Endothelial cell of umbilical vein (primary cell): ENCODE results near the gene FAM193A. TPM values are rescaled to one million over a fixed set of nuclear protein-coding genes. Genes with fewer than 3 reads are reported as not detected.

ENCODE experiments used
- BruUV-seq: library from RNA; stranded (reverse); fragments of 400-500 nt; replicated peaks from 2 replicates; lab custom pipeline; 2021; lab: Mats Ljungman, UMichigan
- CTCF ChIA-PET: fragments of 300-600, 350-600 bp; sonication (Branson Sonifier 250); formaldehyde crosslinking; loops from one replicate; lab custom pipeline; 2021; ENCODE audit warnings: antibody characterized with exemption, inconsistent platforms; lab: Charles Lee
- POLR2A ChIA-PET: fragments of 300-600, 350-600 bp; sonication (Branson Sonifier 250); formaldehyde crosslinking; loops from one replicate; lab custom pipeline; 2021; ENCODE audit warnings: antibody characterized with exemption, inconsistent platforms; lab: Charles Lee
- DNase-seq: peaks from one replicate; pipeline ENCODE4 v3.0.0-alpha.2; 2011; ENCODE audit warnings: low read depth, low spot score
- FAIRE-seq: peaks from 2 replicates; lab custom pipeline; 2011; peaks lifted over from hg19 to GRCh38; lab: Jason Lieb, UNC
- H2AFZ ChIP-seq: 2 replicates; pipeline ENCODE4 v1.6.0; 2012; ENCODE audit warnings: low read depth, low read length, control low read depth, inconsistent platforms
- H3K27ac ChIP-seq: 2 replicates; pipeline ENCODE4 v1.5.1; 2011; ENCODE audit warnings: low read depth, mild to moderate bottlenecking, control low read depth, low read length, moderate library complexity; ENCODE audit not compliant: insufficient read depth
- H3K27me3 ChIP-seq, 2 experiments: 2 replicates each; pipeline versions ENCODE4 v1.6.0 to v1.6.1; 2011; ENCODE audit warnings: low read length in 2 of 2, mixed read lengths in 1 of 2; ENCODE audit not compliant: control insufficient read depth in 2 of 2, insufficient read depth in 2 of 2
- H3K36me3 ChIP-seq, 2 experiments: 2 replicates in 1 of 2; 3 replicates in 1 of 2; pipeline ENCODE4 v1.5.1; 2011; ENCODE audit warnings: low read length in 2 of 2, mild to moderate bottlenecking in 1 of 2, moderate library complexity in 1 of 2; ENCODE audit not compliant: control insufficient read depth in 2 of 2, insufficient read depth in 2 of 2; ENCODE audit errors: extremely low read depth in 1 of 2
- H3K4me1 ChIP-seq: 3 replicates; pipeline ENCODE4 v1.5.1; 2011; ENCODE audit warnings: mild to moderate bottlenecking, low read length; ENCODE audit not compliant: control insufficient read depth, insufficient read depth; ENCODE audit errors: extremely low read depth
- H3K4me2 ChIP-seq: 2 replicates; pipeline ENCODE4 v1.6.1; 2011; ENCODE audit warnings: low read length, control low read depth, mixed read lengths; ENCODE audit not compliant: insufficient read depth
- H3K4me3 ChIP-seq, 3 experiments: fragments of 200-600 bp in 1 of 3; sonication (generic), shearing (Covaris generic) in 1 of 3; replicated peaks in 1 of 3; 2 replicates each; pipeline ENCODE4 v1.5.1; 2011 to 2016; ENCODE audit warnings: control low read depth in 3 of 3, low read length in 3 of 3, mild to moderate bottlenecking in 2 of 3, inconsistent platforms in 1 of 3, low read depth in 1 of 3, moderate library complexity in 1 of 3; ENCODE audit not compliant: insufficient read depth in 1 of 3
- H3K79me2 ChIP-seq: 2 replicates; pipeline ENCODE4 v1.6.0; 2012; ENCODE audit warnings: low read length, inconsistent platforms; ENCODE audit not compliant: control insufficient read depth, insufficient read depth
- H3K9ac ChIP-seq: replicated peaks from 2 replicates; pipeline ENCODE3; 2011; ENCODE audit warnings: low read length, control low read depth; ENCODE audit not compliant: insufficient read depth; ENCODE audit errors: extremely low read depth
- H3K9me1 ChIP-seq: replicated peaks from 3 replicates; pipeline ENCODE4 v1.6.0; 2011; ENCODE audit warnings: mild to moderate bottlenecking, low read length; ENCODE audit not compliant: control insufficient read depth, insufficient read depth; ENCODE audit errors: extremely low read depth
- H3K9me3 ChIP-seq: replicated peaks from 2 replicates; pipeline ENCODE4 v1.5.1; 2012; ENCODE audit warnings: low read length, inconsistent platforms; ENCODE audit not compliant: control insufficient read depth, insufficient read depth
- H4K20me1 ChIP-seq: replicated peaks from 2 replicates; pipeline ENCODE3; 2011; ENCODE audit warnings: mild to moderate bottlenecking, low read length; ENCODE audit not compliant: control insufficient read depth, insufficient read depth; ENCODE audit errors: extremely low read depth
- CTCF ChIP-seq, 2 donors: IDR thresholded peaks; 1 replicate in 1 of 2; 2 replicates in 1 of 2; pipeline ENCODE4 v1.5.1; 2011; ENCODE audit warnings: low read length in 2 of 2, mild to moderate bottlenecking in 2 of 2, moderate library complexity in 2 of 2, control low read depth in 1 of 2, inconsistent platforms in 1 of 2, low read depth in 1 of 2; ENCODE audit not compliant: insufficient read depth in 1 of 2; ENCODE audit errors: extremely low read depth in 1 of 2
- EZH2 ChIP-seq: IDR thresholded peaks from 2 replicates; pipeline ENCODE4 v1.6.1; 2012; ENCODE audit warnings: borderline replicate concordance, low read depth, mild to moderate bottlenecking, moderate library complexity, low read length, inconsistent platforms; ENCODE audit not compliant: severe bottlenecking
- FOS ChIP-seq: IDR thresholded peaks from 2 replicates; pipeline ENCODE4 v1.6.1; 2011; ENCODE audit warnings: mild to moderate bottlenecking, low read length, moderate library complexity, borderline replicate concordance; ENCODE audit not compliant: insufficient read depth
- GATA2 ChIP-seq: IDR thresholded peaks from 2 replicates; pipeline ENCODE4 v1.7.0; 2011; ENCODE audit warnings: low read depth, mild to moderate bottlenecking, moderate library complexity, mixed read lengths, low read length; ENCODE audit not compliant: insufficient read length, insufficient read depth
- JUN ChIP-seq: IDR thresholded peaks from 2 replicates; pipeline ENCODE4 v1.6.1; 2011; ENCODE audit warnings: borderline replicate concordance, low read depth; ENCODE audit not compliant: insufficient read length, insufficient read depth
- MAX ChIP-seq: IDR thresholded peaks from 2 replicates; pipeline ENCODE4 v1.6.1; 2011; ENCODE audit not compliant: insufficient read depth, insufficient read length
- MYC ChIP-seq: IDR thresholded peaks from one replicate; pipeline ENCODE4 v1.6.1; 2011; ENCODE audit warnings: mild to moderate bottlenecking, low read depth, low read length
- POLR2A ChIP-seq: IDR thresholded peaks from 2 replicates; pipeline ENCODE4 v1.6.1; 2012; ENCODE audit warnings: low read depth, mild to moderate bottlenecking, control low read depth, low read length
- POLR2AphosphoS5 ChIP-seq: IDR thresholded peaks from 2 replicates; pipeline ENCODE4 v1.6.1; 2012; ENCODE audit warnings: low read depth, mild to moderate bottlenecking, control low read depth, low read length, moderate library complexity; ENCODE audit not compliant: insufficient read depth
- dilution Hi-C: fragments of 300-500 bp; cut with MboI; formaldehyde crosslinking; loops from one replicate; pipeline ENCODE4 v1.15.0; 2019; ENCODE audit warnings: low sequenced_read_pairs; ENCODE audit not compliant: extremely low pct_ligation_motif_present
- intact Hi-C: fragments of 100-400 bp; cut with micrococcal nuclease; formaldehyde crosslinking; loops from one replicate; pipeline ENCODE4 v1.10.0; 2022
- polyA plus RNA-seq, 4 experiments: library from polyadenylated mRNA; depleted of rRNA in 3 of 4; stranded (reverse) in 3 of 4; unstranded in 1 of 4; fragments of >200 nt; gene quantifications; 2 replicates each; pipeline versions ENCODE4 v1.2.1 to v1.2.3, GENCODE V29; 2011 to 2012; ENCODE audit warnings: missing spikeins in 1 of 4
- total RNA-seq: library from RNA; stranded (reverse); gene quantifications from 2 replicates; pipeline ENCODE4 v1.2.3, GENCODE V29; 2021

FAM193A gene
- total and polyA plus RNA-seq, 2 donors (not counting 3 experiments of a cell fraction or from before 2014, with no cell fraction given) = 12.3 to 32.1 TPM

GRCh38 chr4:2599304-2599654 is 62.8 kb downstream of the FAM193A start:
- Histone ChIP-seq H3K4me3 (no peak overlapping the region), H3K79me2 (peaks cover 74% of the 10 kb centered on the region), H4K20me1 (peaks cover 3% of the 10 kb centered on the region), H3K4me1 (peaks cover 11% of the 10 kb centered on the region), H3K9me1 (no peaks in the 10 kb centered on the region), H3K36me3 (peaks cover 2 to 4% of the 10 kb centered on the region in 2 experiments), H3K27me3 (no peaks in the 10 kb centered on the region), H2AFZ (no peak overlapping the region), H3K9me3 (no peaks in the 10 kb centered on the region), H3K4me2 (no peak overlapping the region), H3K9ac (no peak overlapping the region), H3K27ac (no peak overlapping the region)
- dilution Hi-C loops (no loop called here), intact Hi-C loops (no loop called here)
- TF ChIP-seq FOS = no peak
- TF ChIP-seq POLR2A = no peak
- TF ChIP-seq POLR2AphosphoS5 = no peak
- no peak for TF ChIP-seq EZH2
- no peak for TF ChIP-seq MAX
- no peak for TF ChIP-seq JUN
- no peak for DNase-seq
- ChIA-PET POLR2A (no interaction called here), CTCF (interaction anchor here (1.2 kb wide), 1 partner anchor 8 kb away, joined by 3 read pairs; no protein-coding TSS in a partner anchor)
- BruUV-seq = no TSS peak
- FAIRE-seq = no peak

- ChIA-PET POLR2A (no interaction called here), CTCF (no interaction called here)
- DNase-seq (no peak), FAIRE-seq (no peak)
- no peak overlapping the region for H3K27ac ChIP-seq
- peaks cover 2 to 4% of the 10 kb centered on the region in 2 experiments for H3K36me3 ChIP-seq
- H3K4me3 ChIP-seq = no peak overlapping the region
- H3K9me3 ChIP-seq = no peaks in the 10 kb centered on the region
- TF ChIP-seq GATA2 (no peak), JUN (no peak), POLR2AphosphoS5 (no peak), POLR2A (no peak), EZH2 (no peak), CTCF (IDR thresholded peaks at IDR 0.05; ENCODE audit: extremely low read depth in 1 of 2, insufficient read depth in 1 of 2, low read depth in 1 of 2, low read length in 2 of 2) (no peak), MAX (no peak), MYC (no peak)
- no peak overlapping the region for H3K4me2 ChIP-seq
- BruUV-seq = no TSS peak
- dilution Hi-C loops (no loop called here), intact Hi-C loops (no loop called here)
- H2AFZ ChIP-seq = no peak overlapping the region
- H4K20me1 ChIP-seq = peaks cover 3% of the 10 kb centered on the region
- H3K79me2 ChIP-seq = peaks cover 74% of the 10 kb centered on the region
- H3K9me1 ChIP-seq = no peaks in the 10 kb centered on the region
- H3K9ac ChIP-seq = no peak overlapping the region
- H3K4me1 ChIP-seq = peaks cover 11% of the 10 kb centered on the region
- H3K27me3 ChIP-seq = no peaks in the 10 kb centered on the region
These were observed 64.4 kb downstream of the FAM193A start for GRCh38 chr4:2600878-2601277.
